Measurements from ENCODE around the gene DNAH2.
A peak's percentile ranks its signal among the peaks of the same experiment; 100 is the strongest.

Gene DNAH2, protein sequence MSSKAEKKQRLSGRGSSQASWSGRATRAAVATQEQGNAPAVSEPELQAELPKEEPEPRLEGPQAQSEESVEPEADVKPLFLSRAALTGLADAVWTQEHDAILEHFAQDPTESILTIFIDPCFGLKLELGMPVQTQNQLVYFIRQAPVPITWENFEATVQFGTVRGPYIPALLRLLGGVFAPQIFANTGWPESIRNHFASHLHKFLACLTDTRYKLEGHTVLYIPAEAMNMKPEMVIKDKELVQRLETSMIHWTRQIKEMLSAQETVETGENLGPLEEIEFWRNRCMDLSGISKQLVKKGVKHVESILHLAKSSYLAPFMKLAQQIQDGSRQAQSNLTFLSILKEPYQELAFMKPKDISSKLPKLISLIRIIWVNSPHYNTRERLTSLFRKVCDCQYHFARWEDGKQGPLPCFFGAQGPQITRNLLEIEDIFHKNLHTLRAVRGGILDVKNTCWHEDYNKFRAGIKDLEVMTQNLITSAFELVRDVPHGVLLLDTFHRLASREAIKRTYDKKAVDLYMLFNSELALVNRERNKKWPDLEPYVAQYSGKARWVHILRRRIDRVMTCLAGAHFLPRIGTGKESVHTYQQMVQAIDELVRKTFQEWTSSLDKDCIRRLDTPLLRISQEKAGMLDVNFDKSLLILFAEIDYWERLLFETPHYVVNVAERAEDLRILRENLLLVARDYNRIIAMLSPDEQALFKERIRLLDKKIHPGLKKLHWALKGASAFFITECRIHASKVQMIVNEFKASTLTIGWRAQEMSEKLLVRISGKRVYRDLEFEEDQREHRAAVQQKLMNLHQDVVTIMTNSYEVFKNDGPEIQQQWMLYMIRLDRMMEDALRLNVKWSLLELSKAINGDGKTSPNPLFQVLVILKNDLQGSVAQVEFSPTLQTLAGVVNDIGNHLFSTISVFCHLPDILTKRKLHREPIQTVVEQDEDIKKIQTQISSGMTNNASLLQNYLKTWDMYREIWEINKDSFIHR (N-terminal part only)

DNA sequence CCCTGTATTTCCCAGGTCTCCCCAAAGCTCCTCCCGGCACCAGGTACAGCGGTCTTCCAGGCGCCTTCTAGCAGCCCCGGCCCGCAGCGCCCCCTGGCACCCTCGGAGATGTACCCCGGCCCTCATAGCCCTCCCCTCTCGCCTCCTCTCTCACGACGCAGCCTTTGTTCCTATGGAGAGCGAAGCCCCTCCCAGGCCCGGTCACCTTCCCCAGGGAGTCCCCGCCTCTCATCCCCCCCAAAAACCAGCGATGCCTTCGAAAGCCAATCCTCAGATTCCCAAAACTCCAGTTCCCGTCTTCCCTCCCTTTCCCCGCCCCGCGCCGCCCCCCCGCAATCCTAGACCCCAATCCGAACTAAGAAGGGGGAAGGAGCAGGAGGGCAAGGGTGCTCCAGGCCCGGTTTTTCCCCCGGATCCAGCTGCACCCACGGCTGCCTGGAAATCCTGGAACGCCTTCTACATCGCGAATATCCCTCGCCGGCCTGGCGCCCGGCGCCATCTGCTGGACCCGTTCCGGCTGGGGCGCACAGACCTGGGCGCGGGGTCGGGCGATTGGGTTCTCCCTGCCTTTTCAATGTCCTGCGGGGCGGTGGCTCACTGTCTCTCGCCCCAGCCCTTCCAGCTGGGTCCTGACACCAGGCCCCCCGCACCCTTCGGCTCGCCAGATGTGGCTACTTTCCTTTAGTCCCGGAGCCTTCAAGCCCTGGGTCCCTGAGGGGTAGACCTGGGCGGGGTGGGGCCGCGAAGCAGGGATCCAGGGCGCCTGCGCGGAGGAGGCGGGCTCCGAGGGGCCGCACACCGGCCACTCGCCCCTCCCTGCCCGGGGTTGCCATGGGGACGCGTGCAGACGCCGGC is at the start of gene DNAH2:
Gene DNAH2, plus strand, starts transcription at position 844 of the 855 bp plus-strand sequence. CDS start 1,991 bp downstream, outside the sequence.
- DNase-seq = peak; percentile 10 to 27

DNA sequence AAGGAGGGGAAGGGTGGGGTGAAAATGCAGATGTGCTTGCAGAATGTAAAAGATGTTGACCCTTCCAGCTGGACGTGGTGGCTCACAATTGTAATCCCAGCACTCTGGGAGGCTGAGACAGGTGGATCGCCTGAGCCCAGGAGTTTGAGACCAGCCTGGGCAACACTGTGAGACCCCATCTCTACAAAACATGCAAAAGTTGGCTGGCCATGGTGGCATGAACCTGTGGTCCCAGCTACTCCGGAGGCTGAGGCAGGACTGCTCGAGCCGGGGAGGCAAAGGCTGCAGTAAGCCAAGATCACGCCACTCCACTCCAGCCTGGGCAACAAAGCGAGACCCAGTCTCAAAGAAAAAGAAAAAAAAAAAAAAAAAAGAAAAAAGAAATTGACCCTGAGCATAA is 49.1 kb upstream of the DNAH2 start:
- DNase-seq = no peak

DNA sequence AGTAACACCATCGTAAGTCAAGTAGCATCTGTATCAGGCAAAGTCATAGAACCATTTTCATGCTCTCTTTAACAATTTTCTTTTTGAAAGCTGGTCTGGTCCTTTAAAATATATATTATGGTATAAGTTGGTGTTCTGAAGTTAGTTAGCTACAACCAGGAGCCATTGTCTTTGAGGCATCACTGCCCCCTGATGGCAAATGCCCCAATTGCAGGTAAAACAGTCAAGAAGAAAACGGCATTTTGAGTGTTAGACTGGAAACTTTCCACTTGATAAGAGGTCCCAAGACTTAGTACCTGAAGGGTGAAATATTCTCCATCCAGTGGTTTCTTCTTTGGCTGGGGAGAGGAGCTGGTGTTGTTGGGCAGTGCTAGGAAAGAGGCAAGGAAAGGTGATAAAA is 44.3 kb upstream of the DNAH2 start:
- peak; percentile 1 to 25 for DNase-seq

DNA sequence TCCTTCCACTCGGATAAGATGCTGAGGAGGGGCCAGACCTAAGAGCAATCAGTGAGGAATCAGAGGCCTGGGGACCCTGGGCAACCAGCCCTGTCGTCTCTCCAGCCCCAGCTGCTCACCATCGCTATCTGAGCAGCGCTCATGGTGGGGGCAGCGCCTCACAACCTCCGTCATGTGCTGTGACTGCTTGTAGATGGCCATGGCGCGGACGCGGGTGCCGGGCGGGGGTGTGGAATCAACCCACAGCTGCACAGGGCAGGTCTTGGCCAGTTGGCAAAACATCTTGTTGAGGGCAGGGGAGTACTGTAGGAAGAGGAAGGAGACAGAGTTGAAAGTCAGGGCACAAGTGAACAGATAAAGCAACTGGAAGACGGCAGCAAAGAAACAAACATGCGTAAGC is 42.6 kb upstream of the DNAH2 start:
- DNase-seq = no peak

DNA sequence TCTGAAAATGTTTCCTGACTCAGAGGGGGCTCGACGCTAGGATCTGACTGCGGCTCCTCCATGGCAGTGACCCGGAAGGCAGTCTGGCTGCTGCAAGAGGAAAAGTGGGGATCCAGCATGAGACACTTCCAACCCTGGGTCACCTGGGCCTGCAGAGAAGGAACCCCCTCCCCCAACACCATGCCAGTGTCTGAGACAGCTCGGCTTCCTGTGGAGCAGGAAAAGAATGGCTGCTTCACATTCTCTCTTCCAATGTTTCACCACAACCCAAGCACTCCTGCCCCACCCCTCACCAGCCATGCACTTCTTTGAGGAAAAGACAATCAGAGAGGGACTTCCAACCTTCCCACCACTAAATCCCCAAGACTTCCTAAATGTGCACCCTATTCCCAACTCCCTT is 41.0 kb upstream of the DNAH2 start:
- DNase-seq = no peak

DNA sequence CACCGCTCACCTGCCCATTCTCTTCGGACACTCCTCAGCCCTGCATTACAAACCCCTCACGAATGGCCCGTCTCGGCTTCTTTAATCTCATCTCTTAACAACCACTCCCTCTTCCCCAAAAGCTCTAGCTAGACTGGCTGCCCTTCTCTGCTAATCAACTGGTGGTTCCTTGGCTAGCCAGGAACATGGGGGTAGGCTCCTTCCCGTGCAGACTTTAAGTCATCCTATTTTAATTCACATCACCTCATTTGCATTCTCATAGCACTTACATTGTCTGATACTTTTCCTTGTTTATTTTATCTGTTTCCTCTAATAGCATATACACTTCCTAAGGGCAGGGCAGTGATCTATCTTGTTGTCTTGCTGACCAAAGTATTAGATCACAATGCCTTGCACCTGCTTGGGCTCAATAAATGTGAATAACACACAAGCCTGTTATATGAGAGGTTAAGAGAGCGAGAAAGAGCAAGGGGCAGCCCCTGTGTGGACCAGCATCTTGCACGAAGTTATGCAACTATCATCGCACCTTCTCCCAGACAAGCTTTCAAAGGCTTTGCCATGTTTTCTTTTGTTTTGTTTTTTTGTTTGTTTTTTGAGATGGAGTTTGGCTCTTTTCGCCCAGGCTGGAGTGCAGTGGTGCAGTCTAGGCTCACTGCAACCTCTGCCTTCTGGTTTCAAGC is 40.0 kb upstream of the DNAH2 start:
- DNase-seq = no peak

DNA sequence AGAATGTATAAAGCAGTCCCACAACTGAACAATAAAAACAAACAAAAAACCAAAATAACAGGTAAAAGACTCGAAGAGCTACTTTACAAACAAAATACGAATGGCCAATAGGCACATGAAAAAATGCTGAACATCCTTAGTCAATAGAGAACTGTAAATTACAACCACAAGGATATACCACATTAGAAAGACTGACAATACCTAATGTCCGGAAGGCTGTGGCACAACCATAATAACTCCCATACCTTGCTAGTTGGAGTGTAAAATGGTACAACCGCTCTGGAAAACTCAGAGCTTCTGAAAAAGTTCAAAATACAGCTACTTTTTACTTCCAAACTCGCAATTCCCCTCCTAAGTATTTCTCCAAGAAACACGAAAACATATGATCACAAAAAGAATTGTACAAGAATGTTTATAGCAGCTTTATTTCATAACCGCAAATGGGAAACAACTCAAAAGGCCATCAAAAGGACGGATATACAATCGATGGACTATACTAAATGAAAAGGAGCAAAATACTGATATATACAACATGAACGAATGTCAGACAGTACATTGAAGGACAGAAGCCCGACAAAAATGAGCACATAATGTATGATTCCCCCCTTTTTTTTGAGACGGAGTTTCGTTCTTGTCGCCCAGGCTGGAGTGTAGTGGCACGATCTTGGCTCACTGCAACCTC is 32.6 kb upstream of the DNAH2 start:
- no peak for DNase-seq

DNA sequence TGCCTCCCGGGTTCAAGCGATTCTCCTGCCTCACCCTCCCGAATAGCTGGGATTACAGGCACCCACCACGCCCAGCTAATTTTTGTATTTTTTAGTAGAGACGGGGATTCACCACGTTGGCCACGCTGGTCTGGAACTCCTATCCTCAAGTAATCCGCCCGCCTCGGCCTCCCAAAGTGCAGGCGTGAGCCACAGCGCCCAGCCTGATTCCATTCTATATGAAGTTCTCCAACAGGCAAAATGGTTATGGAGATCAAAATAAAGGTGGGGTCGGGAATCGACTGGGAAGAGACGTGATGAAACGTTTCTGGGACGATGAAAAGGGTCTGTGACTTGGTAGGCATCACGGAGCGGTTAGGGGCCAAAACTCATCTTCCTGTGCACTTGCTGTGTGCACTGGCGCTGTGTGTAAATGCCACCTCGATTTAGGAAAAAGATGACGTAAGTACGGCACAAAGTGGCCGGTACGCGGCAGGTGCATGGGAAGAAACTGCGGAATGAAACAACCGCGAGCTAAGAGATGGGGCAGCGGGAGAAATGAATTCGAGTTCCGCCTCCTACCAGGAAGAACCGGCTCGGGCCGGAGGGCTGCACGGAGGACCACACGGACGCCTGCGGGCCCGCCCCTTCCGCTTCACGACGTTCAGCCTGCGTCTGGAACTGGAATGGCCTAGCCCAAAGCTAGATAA is 31.9 kb upstream of the DNAH2 start:
- peak; percentile 58 to 72 for DNase-seq

DNA sequence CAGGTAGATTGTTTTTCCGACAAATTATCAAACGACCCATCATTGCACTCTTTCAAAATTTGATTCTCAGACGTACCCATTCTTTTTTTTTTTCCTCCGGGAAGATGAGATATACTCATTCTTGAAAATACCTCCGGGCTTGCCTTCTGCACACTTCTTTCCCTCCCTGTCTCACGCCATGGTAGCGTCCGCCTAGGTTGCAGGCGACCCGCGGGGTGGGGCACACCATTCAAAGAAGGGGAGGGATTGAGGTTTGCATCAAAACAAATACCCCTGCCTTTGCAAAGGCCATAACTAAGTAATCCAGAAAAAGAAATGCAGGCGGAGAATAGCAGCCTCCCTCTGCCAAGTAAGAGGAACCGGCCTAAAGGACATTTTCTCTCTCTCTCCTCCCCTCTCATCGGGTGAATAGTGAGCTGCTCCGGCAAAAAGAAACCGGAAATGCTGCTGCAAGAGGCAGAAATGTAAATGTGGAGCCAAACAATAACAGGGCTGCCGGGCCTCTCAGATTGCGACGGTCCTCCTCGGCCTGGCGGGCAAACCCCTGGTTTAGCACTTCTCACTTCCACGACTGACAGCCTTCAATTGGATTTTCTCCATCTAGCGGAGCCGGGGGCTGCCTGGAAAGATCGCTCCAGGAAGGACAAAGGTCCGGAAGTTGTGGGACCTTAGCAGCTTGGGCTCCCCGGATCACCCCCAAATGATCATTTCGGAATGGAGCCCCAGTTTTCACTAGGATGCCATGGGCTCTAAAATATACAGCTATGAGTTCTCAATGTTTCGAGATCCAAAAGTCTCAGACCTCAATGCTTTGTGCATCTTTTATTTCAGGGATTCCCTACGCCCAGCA is 31.1 kb upstream of the DNAH2 start:
- DNase-seq = peak; percentile 57 to 72

DNA sequence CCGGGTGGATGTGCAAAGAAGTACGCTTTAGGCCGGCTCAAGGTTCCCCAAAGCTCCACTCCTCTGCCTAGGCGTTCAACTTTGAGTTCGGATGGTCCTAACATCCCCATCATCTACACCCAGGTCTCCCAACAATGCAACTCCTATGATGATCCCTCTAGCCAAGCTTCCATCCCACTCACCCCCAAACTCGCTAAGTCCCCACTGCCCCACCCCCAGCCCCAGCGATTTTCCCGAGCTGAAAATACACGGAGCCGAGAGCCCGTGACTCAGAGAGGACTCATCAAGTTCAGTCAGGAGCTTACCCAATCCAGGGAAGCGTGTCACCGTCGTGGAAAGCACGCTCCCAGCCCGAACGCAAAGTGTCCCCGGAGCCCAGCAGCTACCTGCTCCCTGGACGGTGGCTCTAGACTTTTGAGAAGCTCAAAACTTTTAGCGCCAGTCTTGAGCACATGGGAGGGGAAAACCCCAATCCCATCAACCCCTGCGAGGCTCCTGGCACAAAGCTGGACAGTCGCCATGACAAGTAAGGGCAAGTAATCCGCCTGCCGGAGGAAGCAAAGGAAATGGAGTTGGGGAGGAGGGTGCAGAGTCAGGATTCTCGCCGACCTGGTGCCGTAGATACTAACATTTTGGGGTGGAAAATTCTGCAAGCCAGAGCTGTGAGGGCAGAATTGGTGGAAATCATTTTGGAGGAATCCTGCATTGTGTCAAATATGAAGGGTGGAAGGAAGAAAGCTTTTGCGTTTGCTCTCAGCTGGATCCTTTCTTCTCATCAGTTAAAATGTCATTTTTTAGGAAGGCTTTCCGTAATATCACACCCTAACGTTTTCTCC is 30.3 kb upstream of the DNAH2 start, which contains the start of gene TP53:
Gene TP53, minus strand, starts transcription at position 419 of the 836 bp plus-strand sequence. CDS start 10,896 bp downstream, outside the sequence.
- peak; percentile 79 for DNase-seq

DNA sequence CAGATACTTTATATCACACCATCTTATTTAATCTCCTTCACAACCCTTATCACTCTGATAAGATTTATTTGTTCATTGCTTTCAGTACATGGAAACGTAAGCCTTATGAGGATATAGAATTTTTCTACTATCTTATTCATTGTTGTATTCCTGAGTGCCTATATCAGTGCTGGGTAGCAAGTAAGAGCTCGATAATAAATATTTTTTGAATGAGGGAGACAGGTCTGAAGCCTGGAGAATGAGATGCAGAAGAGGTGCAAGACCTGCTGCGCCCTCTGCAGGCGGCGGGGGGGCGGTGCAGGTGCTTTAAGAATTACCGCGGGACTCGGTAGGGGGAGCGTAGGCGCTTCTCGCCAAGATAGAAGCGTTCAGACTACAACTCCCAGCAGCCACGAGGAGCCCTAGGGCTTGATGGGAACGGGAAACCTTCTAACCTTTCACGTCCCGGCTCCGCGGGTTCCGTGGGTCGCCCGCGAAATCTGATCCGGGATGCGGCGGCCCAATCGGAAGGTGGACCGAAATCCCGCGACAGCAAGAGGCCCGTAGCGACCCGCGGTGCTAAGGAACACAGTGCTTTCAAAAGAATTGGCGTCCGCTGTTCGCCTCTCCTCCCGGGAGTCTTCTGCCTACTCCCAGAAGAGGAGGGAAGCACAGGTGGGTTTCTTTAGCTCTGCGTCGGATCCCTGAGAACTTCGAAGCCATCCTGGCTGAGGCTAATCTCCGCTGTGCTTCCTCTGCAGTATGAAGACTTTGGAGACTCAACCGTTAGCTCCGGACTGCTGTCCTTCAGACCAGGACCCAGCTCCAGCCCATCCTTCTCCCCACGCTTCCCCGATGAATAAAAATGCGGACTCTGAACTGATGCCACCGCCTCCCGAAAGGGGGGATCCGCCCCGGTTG is 29.4 kb upstream of the DNAH2 start, which contains the start of gene WRAP53:
Gene WRAP53, plus strand, starts transcription at position 570 of the 900 bp plus-strand sequence. Its CDS starts 172 bp downstream, at position 742.
- peak; percentile 92 for DNase-seq

DNA sequence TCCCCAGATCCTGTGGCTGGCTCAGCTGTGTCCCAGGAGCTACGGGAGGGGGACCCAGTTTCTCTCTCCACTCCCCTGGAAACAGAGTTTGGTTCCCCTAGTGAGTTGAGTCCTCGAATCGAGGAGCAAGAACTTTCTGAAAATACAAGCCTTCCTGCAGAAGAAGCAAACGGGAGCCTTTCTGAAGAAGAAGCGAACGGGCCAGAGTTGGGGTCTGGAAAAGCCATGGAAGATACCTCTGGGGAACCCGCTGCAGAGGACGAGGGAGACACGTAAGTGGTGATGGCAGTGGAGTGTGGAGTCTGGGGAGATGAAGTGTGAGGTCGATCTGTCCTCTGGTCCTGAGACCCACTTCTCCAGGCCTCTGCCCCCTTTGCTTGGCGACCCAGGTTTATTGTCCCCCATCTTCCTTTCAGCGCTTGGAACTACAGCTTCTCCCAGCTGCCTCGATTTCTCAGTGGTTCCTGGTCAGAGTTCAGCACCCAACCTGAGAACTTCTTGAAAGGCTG is 28.7 kb upstream of the DNAH2 start:
- no peak for DNase-seq

DNA sequence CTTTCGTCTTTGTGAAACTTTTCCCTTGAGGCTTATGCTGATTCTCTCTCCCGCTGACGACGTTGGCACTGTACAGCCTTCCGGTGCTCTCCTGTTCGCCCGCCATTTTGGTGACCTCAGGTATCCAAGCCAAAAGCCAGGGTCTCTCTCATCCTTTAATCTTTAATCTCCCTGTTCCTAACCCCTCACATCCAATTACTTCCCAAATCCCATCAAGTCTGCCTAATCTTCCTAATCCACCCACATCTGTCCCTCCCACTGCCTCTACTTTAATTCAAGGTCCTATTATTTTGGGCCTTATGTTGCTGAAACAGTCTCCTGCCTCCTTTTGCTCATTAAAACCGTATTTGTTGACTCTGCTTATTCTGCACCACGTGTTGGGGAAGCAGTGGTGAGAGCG is 22.0 kb upstream of the DNAH2 start:
- DNase-seq = no peak

DNA sequence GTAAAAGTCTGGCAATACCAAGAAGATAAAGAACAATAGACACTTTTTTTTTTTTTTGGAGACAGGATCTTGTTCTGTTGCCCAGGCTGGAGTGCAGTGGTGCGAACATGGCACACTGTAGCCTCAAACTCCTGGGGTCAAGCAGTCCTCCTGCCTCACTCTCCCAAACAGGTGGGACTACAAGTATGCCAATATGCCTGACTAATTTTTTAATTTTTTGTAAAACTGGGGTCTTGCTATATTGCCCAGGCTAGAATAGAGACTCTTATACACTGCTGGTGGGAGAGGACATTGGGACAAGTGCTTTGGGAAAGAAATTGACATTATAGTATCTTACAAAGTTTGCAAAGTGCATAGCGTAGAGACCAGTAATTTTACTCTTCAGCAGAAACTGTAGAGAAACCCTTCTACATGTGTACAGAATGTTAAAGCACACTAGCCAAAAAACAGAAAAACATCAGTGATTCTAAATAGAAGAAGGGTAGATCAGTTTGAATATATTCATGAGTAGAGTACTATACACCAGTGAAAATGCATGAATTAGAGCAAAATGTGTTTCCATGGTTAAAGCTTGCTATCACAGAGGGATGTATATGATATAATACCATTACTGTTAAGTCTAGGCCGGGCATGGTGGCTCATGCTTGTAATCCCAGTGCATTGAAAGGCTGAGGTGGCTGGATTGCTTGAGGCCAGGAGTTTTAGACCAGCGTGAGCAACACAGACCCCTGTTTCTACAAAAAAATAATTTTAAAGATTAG is 19.5 kb upstream of the DNAH2 start:
- no peak for DNase-seq

DNA sequence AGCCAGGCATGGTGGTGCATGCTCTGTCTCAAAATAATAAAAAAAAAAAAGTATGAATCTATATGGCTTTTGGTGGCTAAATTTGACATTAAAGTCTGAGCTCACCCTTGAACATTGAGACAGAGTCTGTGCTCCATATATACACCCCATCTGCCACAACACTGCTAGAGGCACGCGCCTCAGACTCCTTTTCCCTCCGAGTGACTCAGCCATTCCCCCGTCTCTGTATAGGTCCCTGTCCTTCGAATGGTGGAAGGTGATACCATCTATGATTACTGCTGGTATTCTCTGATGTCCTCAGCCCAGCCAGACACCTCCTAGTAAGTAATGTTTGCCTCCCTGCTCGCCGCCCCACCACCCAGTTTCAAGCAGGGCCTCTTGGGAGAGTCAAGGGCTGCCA is 17.0 kb upstream of the DNAH2 start:
- DNase-seq = no peak

DNA sequence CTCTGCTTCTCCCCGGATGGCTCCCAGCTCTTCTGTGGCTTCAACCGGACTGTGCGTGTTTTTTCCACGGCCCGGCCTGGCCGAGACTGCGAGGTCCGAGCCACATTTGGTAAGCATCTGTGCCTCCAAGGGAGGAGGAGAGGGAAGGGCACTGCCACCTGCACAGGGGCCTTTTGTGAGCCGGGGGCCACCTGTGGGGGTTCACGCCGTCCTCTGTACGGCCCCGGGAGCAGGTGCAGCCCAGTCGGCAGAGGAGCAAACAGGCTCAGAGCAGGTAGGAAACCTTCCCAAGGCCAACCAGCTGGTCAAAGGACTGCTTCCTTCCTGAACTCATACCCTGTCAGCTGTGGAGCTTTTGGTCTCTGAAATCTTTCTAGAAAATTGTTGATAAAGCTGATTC is 15.9 kb upstream of the DNAH2 start:
- DNase-seq = no peak

DNA sequence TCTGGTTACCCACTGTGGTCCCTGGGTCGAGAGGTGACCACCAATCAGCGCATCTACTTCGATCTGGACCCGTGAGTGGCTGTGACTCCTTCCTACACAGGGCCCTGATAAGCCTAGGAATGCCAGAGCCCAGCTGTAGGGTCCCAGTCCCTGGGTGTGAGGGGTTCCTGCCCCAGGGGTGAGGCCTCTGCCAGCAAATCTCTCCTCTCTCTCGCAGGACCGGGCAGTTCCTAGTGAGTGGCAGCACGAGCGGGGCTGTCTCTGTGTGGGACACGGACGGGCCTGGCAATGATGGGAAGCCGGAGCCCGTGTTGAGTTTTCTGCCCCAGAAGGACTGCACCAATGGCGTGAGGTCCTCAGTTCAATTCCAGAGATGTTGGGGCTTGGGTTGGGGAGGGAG is 14.8 kb upstream of the DNAH2 start:
- no peak for DNase-seq

All from Kasumi-1 (cell line).